Measurements from ENCODE around the gene AGPAT4.

GRCh38 chr6:161316531-161316930 lies 42.7 kb upstream of the AGPAT4 start:
- TF ChIP-seq CTCF (IDR thresholded peaks at IDR 0.05 in 2 of 3, conservative IDR thresholded peaks at IDR 0.05 in 1 of 3; ENCODE audit: borderline replicate concordance in 1 of 3, insufficient read depth in 1 of 3, low read depth in 2 of 3, low read length in 2 of 3) (no peak), SP1 (IDR thresholded peaks at IDR 0.05; ENCODE audit: low read depth) (no peak), EZH2 (IDR thresholded peaks at IDR 0.05) (no peak), RAD21 (IDR thresholded peaks at IDR 0.05; ENCODE audit: low read depth) (no peak), MAX (IDR thresholded peaks at IDR 0.05) (no peak), ATF3 (IDR thresholded peaks at IDR 0.05) (no peak), TCF7L2 (IDR thresholded peaks at IDR 0.05; ENCODE audit: borderline replicate concordance, extremely low read depth, insufficient read depth, insufficient read length) (no peak), POLR2A (IDR thresholded peaks at IDR 0.05; ENCODE audit: borderline replicate concordance, extremely low read depth, insufficient read depth, insufficient read length) (no peak), CEBPB (IDR thresholded peaks at IDR 0.05; ENCODE audit: low read depth) (no peak), EZH2phosphoT487 (IDR thresholded peaks at IDR 0.05; ENCODE audit: borderline replicate concordance) (no peak), POLR2AphosphoS5 (IDR thresholded peaks at IDR 0.05; ENCODE audit: low read depth, low read length) (no peak), SRF (IDR thresholded peaks at IDR 0.05; ENCODE audit: low read depth) (no peak), REST (IDR thresholded peaks at IDR 0.05; ENCODE audit: low read depth) (no peak), SIN3A (IDR thresholded peaks at IDR 0.05; ENCODE audit: low read depth) (no peak)

Data from HCT116 (cell line).